A673 (cell line): ENCODE data around the gene CHCHD6.

Experiments
- CTCF ChIP-seq: fragments of 300-800, 200-600 bp; sonication (generic); conservative IDR thresholded peaks from 2 replicates; pipeline ENCODE4 v1.5.1; 2017; ENCODE audit warnings: low read depth, mild to moderate bottlenecking, antibody characterized with exemption, low read length, moderate library complexity, mixed read lengths
- EZH2 ChIP-seq: fragments of 200-600 bp; sonication (generic); IDR thresholded peaks from 2 replicates; pipeline ENCODE4 v1.6.1; 2017; ENCODE audit warnings: borderline replicate concordance, low read depth, mild to moderate bottlenecking, mixed read lengths, antibody characterized with exemption, low read length; ENCODE audit not compliant: poor library complexity, severe bottlenecking

GRCh38 chr3:126913524-126913923 lies 209.5 kb downstream of the CHCHD6 start:
- TF ChIP-seq CTCF = no peak
- no peak for TF ChIP-seq EZH2
